ENCODE measurements around the gene ATP11A.

DNA sequence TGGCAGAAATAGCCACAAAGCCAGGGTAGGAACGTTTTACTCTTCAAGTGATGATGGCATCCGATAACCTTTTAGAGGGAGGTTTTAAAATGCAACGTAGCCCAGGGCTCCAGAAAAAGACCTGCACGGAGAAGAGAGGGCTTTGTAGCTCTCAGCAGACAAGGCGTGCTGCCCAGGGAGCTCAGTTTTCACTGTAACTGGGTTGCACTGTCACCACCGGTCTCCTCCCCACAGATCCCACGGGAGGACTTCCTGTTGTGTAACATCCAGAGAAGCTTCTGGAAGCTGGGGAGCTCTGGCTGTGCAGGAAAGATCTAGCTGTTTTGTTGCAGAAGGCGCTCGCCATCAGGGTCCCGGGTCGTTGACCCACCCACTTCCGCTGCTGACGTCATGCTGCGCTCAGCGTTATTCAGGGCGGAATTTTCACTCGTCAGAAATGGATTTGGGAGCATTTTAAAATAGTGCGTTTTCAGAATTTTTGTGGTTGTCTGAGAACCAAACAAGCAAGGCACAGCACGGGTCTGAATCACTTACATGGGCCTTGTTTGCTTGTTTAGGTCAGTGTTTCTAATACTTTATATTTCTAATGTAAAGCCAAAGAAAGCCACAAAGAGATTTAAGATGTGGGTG lies 50.8 kb downstream of the ATP11A start:
- TF ChIP-seq GATA3 (IDR thresholded peaks at IDR 0.05; ENCODE audit: low read depth, low read length) (no peak), GATA2 (IDR thresholded peaks at IDR 0.05; ENCODE audit: low read depth, low read length) (no peak)
